ENCODE data around the gene C10orf90.

C10orf90 gene

GRCh38 chr10:126420567-126421300, 249.8 kb downstream of the C10orf90 start:
- TF ChIP-seq SIN3A (IDR thresholded peaks at IDR 0.05; ENCODE audit: borderline replicate concordance, insufficient read depth, low read length): no peak
- TF ChIP-seq, protein P1, sequence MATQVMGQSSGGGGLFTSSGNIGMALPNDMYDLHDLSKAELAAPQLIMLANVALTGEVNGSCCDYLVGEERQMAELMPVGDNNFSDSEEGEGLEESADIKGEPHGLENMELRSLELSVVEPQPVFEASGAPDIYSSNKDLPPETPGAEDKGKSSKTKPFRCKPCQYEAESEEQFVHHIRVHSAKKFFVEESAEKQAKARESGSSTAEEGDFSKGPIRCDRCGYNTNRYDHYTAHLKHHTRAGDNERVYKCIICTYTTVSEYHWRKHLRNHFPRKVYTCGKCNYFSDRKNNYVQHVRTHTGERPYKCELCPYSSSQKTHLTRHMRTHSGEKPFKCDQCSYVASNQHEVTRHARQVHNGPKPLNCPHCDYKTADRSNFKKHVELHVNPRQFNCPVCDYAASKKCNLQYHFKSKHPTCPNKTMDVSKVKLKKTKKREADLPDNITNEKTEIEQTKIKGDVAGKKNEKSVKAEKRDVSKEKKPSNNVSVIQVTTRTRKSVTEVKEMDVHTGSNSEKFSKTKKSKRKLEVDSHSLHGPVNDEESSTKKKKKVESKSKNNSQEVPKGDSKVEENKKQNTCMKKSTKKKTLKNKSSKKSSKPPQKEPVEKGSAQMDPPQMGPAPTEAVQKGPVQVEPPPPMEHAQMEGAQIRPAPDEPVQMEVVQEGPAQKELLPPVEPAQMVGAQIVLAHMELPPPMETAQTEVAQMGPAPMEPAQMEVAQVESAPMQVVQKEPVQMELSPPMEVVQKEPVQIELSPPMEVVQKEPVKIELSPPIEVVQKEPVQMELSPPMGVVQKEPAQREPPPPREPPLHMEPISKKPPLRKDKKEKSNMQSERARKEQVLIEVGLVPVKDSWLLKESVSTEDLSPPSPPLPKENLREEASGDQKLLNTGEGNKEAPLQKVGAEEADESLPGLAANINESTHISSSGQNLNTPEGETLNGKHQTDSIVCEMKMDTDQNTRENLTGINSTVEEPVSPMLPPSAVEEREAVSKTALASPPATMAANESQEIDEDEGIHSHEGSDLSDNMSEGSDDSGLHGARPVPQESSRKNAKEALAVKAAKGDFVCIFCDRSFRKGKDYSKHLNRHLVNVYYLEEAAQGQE (IDR thresholded peaks at IDR 0.05; ENCODE audit: insufficient read depth in 1 of 2, low read depth in 2 of 2, low read length in 2 of 2): no peak
- TF ChIP-seq FOXP2 (optimal IDR thresholded peaks at IDR 0.05; ENCODE audit: borderline replicate concordance, extremely low read depth, extremely low read length, insufficient read depth): no peak
- TF ChIP-seq TAF1 (IDR thresholded peaks at IDR 0.05; ENCODE audit: borderline replicate concordance, insufficient read depth, low read length): no peak
- TF ChIP-seq POLR2AphosphoS5 (IDR thresholded peaks at IDR 0.05; ENCODE audit: low read depth, low read length): no peak

DNA sequence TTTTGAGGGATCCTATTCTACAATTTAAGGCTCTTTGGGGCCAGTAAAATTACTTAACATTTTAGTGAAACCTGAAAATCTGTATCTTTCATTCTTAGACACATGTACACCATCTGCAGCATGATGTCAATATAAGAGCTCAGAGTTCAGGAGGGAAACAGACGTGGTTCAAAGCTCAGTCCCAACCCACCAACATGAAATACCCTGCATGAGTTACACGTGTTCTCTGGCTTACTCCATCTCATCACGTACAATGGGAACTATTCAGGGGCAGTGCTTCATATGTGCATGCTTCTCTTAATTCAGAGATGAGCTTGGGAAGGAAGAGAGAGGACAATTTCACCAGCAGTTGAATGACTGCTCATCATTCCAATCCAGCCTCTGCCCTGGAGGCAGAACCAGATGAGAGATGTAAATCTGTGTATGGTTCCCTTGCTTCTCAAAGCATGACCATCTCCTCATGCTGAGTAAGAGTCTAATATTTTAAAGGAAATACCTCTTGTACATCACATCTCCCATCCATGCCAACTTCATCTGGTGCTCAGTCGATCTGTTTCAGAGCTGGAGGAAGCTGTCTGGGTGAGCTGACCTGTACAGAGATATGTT, 253.2 kb downstream of the C10orf90 start:
- no peak for TF ChIP-seq FOXP2 (optimal IDR thresholded peaks at IDR 0.05; ENCODE audit: borderline replicate concordance, extremely low read depth, extremely low read length, insufficient read depth)

- TF ChIP-seq SIN3A (IDR thresholded peaks at IDR 0.05; ENCODE audit: borderline replicate concordance, insufficient read depth, low read length): no peak
- TF ChIP-seq, protein P1 (IDR thresholded peaks at IDR 0.05; ENCODE audit: insufficient read depth in 1 of 2, low read depth in 2 of 2, low read length in 2 of 2): no peak
- TF ChIP-seq POLR2AphosphoS5 (IDR thresholded peaks at IDR 0.05; ENCODE audit: low read depth, low read length): no peak
- TF ChIP-seq FOXP2 (optimal IDR thresholded peaks at IDR 0.05; ENCODE audit: borderline replicate concordance, extremely low read depth, extremely low read length, insufficient read depth): no peak
- TF ChIP-seq TAF1 (IDR thresholded peaks at IDR 0.05; ENCODE audit: borderline replicate concordance, insufficient read depth, low read length): no peak
Measured at GRCh38 chr10:126409821-126410220, 260.7 kb downstream of the C10orf90 start.

DNA sequence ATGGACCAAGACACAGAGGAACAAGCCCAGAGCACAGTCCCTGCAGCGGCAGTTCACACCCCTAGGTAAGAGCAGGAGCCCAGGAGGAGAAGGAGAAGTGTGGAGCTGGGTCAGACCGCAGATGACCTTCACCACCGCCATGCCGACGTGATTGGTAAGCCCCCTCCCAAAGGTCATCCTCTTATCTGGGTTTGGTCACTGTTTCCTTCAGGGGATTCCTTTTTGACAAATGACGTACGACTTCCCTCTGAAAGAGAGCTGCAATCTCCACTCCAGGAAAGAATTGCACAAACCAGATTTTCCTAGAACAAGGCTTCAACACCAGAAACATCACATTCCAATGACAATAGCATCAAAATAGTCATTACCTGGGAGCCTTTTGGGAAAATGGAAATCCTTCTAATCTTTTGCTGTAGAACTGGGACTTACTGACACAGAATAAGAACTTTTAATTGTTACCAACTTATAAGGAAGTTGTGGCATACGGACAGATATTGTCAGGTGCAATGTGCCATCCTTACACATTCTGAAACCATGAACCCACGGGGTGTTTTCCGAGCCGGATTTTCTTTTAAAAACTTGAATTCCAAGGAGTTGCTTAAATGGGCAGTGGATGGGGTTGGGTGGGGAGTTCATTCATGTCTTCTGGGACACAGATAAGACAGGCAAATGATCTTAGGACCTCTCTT, 261.4 kb downstream of the C10orf90 start:
- TF ChIP-seq, protein P1 (IDR thresholded peaks at IDR 0.05; ENCODE audit: insufficient read depth in 1 of 2, low read depth in 2 of 2, low read length in 2 of 2): no peak
- TF ChIP-seq POLR2AphosphoS5 (IDR thresholded peaks at IDR 0.05; ENCODE audit: low read depth, low read length) (no peak), TAF1 (IDR thresholded peaks at IDR 0.05; ENCODE audit: borderline replicate concordance, insufficient read depth, low read length) (no peak), SIN3A (IDR thresholded peaks at IDR 0.05; ENCODE audit: borderline replicate concordance, insufficient read depth, low read length) (no peak), FOXP2 (optimal IDR thresholded peaks at IDR 0.05; ENCODE audit: borderline replicate concordance, extremely low read depth, extremely low read length, insufficient read depth) (no peak)

DNA sequence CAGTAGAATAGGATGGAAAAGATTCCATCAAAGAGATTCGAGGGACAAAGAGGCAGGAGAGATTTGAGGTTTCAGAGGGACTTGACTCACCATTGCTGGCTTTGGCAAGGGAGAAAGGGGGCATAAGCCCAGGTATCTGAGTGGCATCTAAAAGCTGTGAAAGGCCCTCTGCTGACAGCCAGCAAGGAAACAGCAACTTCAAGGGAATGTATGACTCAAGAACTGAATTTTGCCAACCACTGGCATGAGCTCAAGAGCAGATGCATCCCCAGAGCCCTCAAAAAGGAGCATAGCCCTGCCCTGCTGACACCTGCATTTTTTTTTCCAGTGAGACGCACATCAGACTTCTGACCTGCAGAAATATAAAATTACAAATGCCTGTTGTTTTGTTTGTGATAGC, 262.7 kb downstream of the C10orf90 start:
- TF ChIP-seq, protein P1 (IDR thresholded peaks at IDR 0.05; ENCODE audit: insufficient read depth in 1 of 2, low read depth in 2 of 2, low read length in 2 of 2): no peak
- TF ChIP-seq POLR2AphosphoS5 (IDR thresholded peaks at IDR 0.05; ENCODE audit: low read depth, low read length) (no peak), FOXP2 (optimal IDR thresholded peaks at IDR 0.05; ENCODE audit: borderline replicate concordance, extremely low read depth, extremely low read length, insufficient read depth) (no peak), TAF1 (IDR thresholded peaks at IDR 0.05; ENCODE audit: borderline replicate concordance, insufficient read depth, low read length) (no peak), SIN3A (IDR thresholded peaks at IDR 0.05; ENCODE audit: borderline replicate concordance, insufficient read depth, low read length) (no peak)
